GM19043 (cell line): ENCODE data around the gene PROC.

Experiments
- ATAC-seq: cut with Tn5 transposase; IDR thresholded peaks from one replicate; pipeline ENCODE4 v1.9.1; 2021; ENCODE audit warnings: low read depth; ENCODE audit not compliant: unreplicated experiment

PROC gene

GRCh38 chr2:127453392-127454171 lies 35.4 kb downstream of the PROC start:
- no peak for ATAC-seq

GRCh38 chr2:127454595-127455565 lies 36.7 kb downstream of the PROC start:
- ATAC-seq, result no peak

GRCh38 chr2:127455566-127456493 lies 37.6 kb downstream of the PROC start:
- ATAC-seq, result no peak

- no peak for ATAC-seq
Observed at GRCh38 chr2:127456960-127457359, 38.7 kb downstream of the PROC start.

GRCh38 chr2:127462461-127462860 lies 44.2 kb downstream of the PROC start:
- ATAC-seq, result no peak

GRCh38 chr2:127463155-127463991 lies 45.1 kb downstream of the PROC start:
- ATAC-seq, result no peak

GRCh38 chr2:127464470-127465257 lies 46.4 kb downstream of the PROC start:
- ATAC-seq, result no peak

GRCh38 chr2:127465258-127465657 lies 47.0 kb downstream of the PROC start:
- no peak for ATAC-seq

GRCh38 chr2:127469051-127469450 lies 50.8 kb downstream of the PROC start:
- no peak for ATAC-seq

GRCh38 chr2:127469974-127470373 lies 51.7 kb downstream of the PROC start:
- ATAC-seq, result no peak

GRCh38 chr2:127471286-127471988 lies 53.2 kb downstream of the PROC start:
- no peak for ATAC-seq

GRCh38 chr2:127472268-127472667 lies 54.0 kb downstream of the PROC start:
- no peak for ATAC-seq

GRCh38 chr2:127475788-127476187 lies 57.6 kb downstream of the PROC start:
- ATAC-seq, result no peak
